UCSD-AML1 (cell line): Measurements from ENCODE around the gene TAOK1.
"Not testable (repeated sequence)": the region's sequence is repeated elsewhere in the genome, so short reads cannot be mapped to it uniquely, and the experiment has no call there.

Experiments
- DNase-seq: peaks from one replicate; lab custom pipeline; 2025; ENCODE audit not compliant: unreplicated experiment; lab: John Stamatoyannopoulos, UW

TAOK1 gene

DNA sequence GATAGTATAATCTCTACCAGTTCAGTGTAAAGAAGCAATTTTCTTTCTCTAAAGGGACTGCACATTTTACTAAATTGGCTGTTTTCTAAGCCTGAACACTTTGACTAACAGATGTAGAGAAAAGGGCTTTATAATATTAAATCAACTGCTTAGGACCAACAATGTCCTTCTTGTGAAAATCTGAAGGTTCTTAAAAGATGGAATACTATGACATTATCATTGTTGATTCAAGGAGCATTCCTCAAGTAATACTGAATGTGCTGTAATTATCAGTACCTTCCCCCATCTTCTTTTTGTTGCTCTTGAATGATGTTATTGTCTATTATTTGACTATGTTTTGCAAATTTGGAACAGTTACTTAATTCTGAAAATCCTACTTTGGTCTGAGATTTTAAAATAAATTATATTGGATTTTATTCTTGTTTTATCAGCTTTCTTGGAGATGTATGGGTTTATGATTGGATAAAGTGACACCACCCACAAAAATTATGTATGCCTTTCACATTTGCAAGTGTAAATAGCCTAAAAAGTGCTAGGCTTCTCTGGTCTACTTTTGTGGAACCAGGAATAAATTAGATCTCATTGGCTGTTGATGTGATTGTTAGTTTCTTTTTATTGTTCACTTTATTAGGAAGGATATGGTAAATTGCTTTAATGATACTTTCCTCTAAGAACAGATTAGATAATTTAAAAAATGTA lies 53.0 kb downstream of the TAOK1 start:
- DNase-seq: no peak

GRCh38 chr17:29444589-29444988 lies 54.4 kb downstream of the TAOK1 start:
- DNase-seq: no peak

GRCh38 chr17:29445844-29446243 lies 55.7 kb downstream of the TAOK1 start:
- no peak for DNase-seq

GRCh38 chr17:29449865-29450671 lies 59.9 kb downstream of the TAOK1 start:
- DNase-seq: no peak

DNA sequence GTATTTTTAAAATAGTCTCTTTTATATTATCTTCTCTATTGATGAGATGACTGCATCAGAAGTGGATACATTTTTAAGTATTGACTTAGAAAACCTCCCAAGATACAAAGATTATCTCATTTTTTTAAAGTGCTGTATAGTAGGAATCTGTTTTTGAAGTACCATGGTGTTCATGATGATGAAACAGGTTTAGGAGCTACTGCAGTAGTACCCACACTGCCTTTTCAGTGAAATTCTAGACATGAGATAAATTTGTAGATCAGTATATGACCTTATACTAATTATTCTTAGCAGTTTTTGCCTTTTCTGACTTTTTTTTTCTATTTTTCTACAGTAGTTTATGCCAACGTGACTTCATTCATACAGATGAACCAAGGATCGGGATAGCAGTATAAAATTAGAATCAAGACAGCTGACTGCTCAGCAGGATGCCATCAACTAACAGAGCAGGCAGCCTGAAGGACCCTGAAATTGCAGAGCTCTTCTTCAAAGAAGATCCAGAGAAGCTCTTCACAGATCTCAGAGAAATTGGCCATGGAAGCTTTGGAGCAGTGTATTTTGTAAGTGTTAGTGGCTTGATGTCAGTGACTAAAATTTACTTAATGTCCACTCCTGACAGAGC lies 61.1 kb downstream of the TAOK1 start:
- no peak for DNase-seq

- no peak for DNase-seq
Observed at GRCh38 chr17:29458066-29458465, 67.9 kb downstream of the TAOK1 start.

DNA sequence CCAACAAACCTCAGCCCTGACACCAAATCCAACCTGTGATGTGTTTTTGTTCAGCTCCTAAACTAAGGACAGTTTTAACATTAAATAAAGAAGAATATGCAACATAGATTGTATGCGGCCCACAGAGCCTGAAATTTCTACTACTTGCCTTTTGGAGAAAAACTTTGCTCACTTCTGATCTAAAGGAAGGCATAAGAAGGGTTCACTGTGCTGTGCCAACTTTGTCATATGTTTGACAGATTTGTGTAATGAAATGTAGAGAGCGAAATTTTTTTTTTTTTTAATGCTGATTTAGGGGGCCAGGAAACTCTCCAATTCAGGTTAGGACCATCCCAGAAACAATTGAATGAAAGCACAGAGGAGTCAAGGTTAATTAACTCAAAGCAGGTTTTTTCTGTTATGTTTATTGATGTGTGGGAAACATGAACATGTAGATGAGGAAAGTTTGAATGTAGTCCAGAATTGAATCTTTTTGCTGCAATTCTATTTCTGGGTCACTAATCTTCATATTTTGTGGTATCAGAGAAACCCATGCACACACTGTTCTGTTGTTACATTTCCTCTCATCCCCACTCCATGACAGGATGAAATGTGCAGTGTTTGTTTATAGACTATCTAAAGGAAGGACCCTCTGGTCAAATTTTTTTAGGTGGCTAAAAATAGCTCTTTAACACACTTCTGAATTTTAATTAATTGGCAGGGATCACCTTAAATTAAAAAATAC lies 71.5 kb downstream of the TAOK1 start:
- no peak for DNase-seq

DNA sequence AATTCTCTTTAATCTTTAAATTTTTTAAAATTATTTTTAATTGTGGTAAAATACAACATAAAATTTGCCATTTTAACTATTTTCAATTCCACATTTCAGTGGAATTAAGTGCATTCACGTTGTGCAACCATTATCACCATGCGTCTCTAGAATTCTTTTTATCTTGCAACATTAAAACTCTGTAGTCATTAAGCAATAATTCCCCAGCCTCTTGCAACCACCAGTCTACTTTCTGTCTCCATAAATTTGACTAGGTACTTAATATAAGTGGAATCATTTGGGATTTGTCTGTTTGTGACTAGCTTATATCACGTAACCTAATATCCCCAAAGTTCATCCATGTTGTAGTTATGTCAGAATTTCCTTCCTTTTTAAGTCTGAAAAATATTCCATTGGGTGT lies 79.1 kb downstream of the TAOK1 start:
- DNase-seq: no peak

- not testable (repeated sequence) for DNase-seq
Observed at GRCh38 chr17:29473437-29473836, 83.3 kb downstream of the TAOK1 start.

DNA sequence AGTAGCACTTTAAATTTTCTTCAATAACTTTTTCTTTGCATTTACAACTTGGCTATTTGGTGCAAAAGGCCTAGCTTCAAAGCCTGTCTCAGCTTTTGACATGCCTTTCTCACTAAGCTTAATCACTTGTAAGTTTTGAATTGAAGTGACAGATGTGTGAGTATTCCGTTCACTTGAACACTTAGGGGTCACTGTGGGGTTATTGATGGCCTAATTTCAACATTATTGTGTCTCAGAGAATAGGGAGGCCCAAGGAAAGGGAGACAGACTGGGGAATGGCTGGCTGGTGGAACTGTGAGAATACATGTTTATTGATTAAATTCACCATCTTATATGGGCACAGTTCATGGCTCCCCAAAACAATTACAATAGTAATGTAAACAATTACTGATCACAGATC lies 84.1 kb downstream of the TAOK1 start:
- DNase-seq: no peak

- no peak for DNase-seq
Observed at GRCh38 chr17:29475891-29476290, 85.7 kb downstream of the TAOK1 start.

DNA sequence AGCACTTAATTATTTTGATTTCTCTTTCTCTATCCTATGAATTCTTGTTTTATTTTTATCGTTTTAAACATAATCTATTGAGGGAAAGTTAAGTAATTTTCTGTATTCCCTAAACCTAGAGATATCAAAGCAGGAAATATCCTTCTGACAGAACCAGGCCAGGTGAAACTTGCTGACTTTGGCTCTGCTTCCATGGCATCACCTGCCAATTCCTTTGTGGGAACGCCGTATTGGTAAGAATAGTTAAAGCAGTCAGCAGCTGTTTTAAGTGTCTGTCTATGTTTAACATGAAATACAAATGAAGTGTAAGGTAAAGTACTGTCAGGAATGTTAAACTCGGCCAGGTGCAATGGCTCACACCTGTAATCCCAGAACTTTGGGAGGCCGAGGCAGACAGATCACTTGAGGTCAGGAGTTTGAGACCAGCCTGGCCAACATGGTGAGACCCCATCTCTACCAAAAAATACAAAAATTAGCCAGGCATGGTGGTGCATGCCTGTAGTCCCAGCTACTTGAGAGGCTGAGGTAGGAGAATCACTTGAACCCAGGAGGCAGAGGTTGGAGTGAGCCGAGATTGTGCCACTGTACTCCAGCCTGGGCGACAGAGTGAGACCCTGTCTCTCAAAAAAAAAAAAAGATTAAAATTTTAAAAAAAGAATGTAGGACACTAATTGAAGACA lies 90.2 kb downstream of the TAOK1 start:
- not testable (repeated sequence) for DNase-seq

- no peak for DNase-seq
Observed at GRCh38 chr17:29483503-29483902, 93.3 kb downstream of the TAOK1 start.

- DNase-seq: no peak
Observed at GRCh38 chr17:29495011-29495410, 104.8 kb downstream of the TAOK1 start.

DNA sequence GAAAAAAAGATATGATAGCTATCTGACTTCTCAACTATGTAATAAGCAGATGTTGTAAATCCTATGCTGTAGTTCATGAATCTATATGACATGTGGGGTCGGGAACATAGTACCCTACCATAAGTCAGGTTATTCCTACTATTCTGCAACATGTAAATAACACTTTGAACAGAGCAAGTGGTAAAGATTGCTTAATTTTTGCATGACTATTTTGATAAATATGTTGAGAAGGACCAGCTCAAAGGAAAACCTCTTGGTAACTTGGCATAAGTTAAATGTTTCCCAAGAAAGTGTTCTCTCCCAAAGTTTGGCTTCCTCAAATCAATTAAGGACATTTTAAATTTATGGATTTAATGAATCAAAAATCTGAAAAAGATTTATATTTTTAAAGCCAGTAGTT lies 114.5 kb downstream of the TAOK1 start:
- DNase-seq: no peak

DNA sequence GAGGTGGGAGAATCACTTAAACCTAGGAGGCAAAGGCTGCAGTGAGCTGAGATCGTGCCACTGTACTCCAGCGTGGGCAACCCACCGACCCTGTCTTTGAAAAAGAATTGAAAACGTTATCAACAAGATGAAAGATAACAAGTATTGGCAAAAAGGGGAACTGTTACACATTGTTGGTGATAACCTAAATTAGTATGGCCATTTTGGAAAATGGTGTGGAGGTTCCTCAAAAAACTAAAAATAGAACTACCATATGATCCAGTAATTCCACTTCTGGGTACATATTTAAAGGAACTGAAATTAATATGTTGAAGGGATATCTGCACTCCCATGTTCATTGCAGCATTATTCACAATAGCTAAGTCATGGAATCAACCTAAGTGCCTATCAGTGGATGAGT lies 115.7 kb downstream of the TAOK1 start:
- no peak for DNase-seq

DNA sequence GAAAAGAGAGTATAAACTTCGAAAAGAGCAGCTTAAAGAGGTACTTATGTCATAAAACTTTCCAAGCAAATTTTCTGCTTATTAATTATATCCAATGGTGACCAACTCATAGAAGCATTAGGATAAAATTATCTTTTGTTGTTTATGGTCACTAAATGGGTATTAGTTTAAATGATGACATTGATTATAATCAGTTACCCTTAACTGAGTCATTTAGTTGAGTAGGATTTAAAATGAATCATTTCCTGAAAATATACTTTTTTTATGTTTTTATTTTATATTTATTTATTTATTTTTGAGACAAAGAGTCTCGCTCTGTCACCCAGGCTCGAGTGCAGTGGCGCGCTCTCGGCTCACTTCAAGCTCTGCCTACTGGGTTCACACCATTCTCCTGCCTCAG lies 120.8 kb downstream of the TAOK1 start:
- DNase-seq: no peak

- no peak for DNase-seq
Observed at GRCh38 chr17:29514792-29515191, 124.6 kb downstream of the TAOK1 start.

DNA sequence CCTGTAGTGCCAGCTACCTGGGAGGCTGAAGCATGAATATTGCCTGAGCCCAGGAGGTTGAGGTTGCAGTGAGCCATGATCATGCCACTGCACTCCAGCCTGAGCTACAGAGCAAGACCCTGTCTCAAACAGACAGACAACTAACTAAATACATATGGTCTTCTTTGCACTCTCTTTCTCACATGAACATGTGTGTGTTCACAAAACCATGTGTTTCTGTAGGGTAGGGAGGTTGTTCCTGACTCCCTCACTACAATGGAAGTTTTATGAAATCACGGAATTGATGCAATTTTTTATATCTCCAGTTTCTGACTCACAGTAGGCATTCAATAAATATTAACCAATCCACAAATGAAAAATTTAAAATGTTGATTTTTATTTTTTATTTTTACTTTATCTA lies 128.2 kb downstream of the TAOK1 start:
- DNase-seq: no peak

GRCh38 chr17:29524692-29525091 lies 134.5 kb downstream of the TAOK1 start:
- DNase-seq: no peak

GRCh38 chr17:29526322-29526721 lies 136.2 kb downstream of the TAOK1 start:
- no peak for DNase-seq
